Effector memory CD8-positive, alpha-beta T cell (primary cell): Measurements from ENCODE around the gene RECQL5.
"Not testable (repeated sequence)": the region's sequence is repeated elsewhere in the genome, so short reads cannot be mapped to it uniquely, and the experiment has no call there.

Experiments
- ATAC-seq: fragments of 150-1000 bp; cut with Tn5 transposase; replicated peaks from 2 replicates; pipeline ENCODE4 v1.10.0; 2021; ENCODE audit warnings: mild to moderate bottlenecking, moderate library complexity
- DNase-seq, 3 experiments: peaks; one replicate each; pipeline ENCODE4 v3.0.0; 2021
- H3K27ac Mint-ChIP-seq, 2 donors: one replicate each; pipeline ENCODE4 v1.8.0; 2022; ENCODE audit warnings: mild to moderate bottlenecking in 2 of 2, mixed read lengths in 2 of 2, moderate library complexity in 2 of 2
- H3K27me3 Mint-ChIP-seq, 2 donors: one replicate each; pipeline ENCODE4 v1.8.0; 2022; ENCODE audit warnings: mixed read lengths in 2 of 2
- H3K36me3 Mint-ChIP-seq: one replicate; pipeline ENCODE4 v1.8.0; 2022; ENCODE audit warnings: mild to moderate bottlenecking, moderate library complexity, mixed read lengths; ENCODE audit not compliant: insufficient read depth
- H3K4me1 Mint-ChIP-seq, 2 donors: one replicate each; pipeline ENCODE4 v1.8.0; 2022; ENCODE audit warnings: low read depth in 2 of 2, mixed read lengths in 2 of 2
- H3K4me3 Mint-ChIP-seq, 2 donors: one replicate each; pipeline ENCODE4 v1.8.0; 2022; ENCODE audit warnings: mild to moderate bottlenecking in 2 of 2, mixed read lengths in 2 of 2, moderate library complexity in 2 of 2
- H3K9me3 Mint-ChIP-seq, 2 donors: one replicate each; pipeline ENCODE4 v1.8.0; 2022; ENCODE audit warnings: mixed read lengths in 2 of 2

RECQL5 gene

GRCh38 chr17:75605790-75606189, 61.2 kb downstream of the RECQL5 start:
- H3K4me1 Mint-ChIP-seq: peaks cover 0 to 5% of the 10 kb centered on the region in 2 donors
- H3K27ac Mint-ChIP-seq: no peak overlapping the region
- ATAC-seq (no peak), DNase-seq (no peak)
- no peaks in the 10 kb centered on the region for H3K36me3 Mint-ChIP-seq
- H3K4me3 Mint-ChIP-seq: no peak overlapping the region
- no peaks in the 10 kb centered on the region for H3K9me3 Mint-ChIP-seq
- H3K27me3 Mint-ChIP-seq: no peaks in the 10 kb centered on the region

GRCh38 chr17:75604034-75604695, 62.8 kb downstream of the RECQL5 start:
- H3K27ac Mint-ChIP-seq: no peak overlapping the region
- DNase-seq (no peak), ATAC-seq (peak; percentile 73)
- no peaks in the 10 kb centered on the region for H3K36me3 Mint-ChIP-seq
- H3K27me3 Mint-ChIP-seq: no peaks in the 10 kb centered on the region
- peaks cover 0 to 5% of the 10 kb centered on the region in 2 donors for H3K4me1 Mint-ChIP-seq
- no peaks in the 10 kb centered on the region for H3K9me3 Mint-ChIP-seq
- no peak overlapping the region for H3K4me3 Mint-ChIP-seq

- H3K4me3 Mint-ChIP-seq: no peak overlapping the region
- H3K4me1 Mint-ChIP-seq: peaks cover 0 to 5% of the 10 kb centered on the region in 2 donors
- H3K36me3 Mint-ChIP-seq: no peaks in the 10 kb centered on the region
- DNase-seq (no peak), ATAC-seq (no peak)
- H3K27me3 Mint-ChIP-seq: no peaks in the 10 kb centered on the region
- H3K9me3 Mint-ChIP-seq: no peaks in the 10 kb centered on the region
- no peak overlapping the region for H3K27ac Mint-ChIP-seq
Observed at GRCh38 chr17:75603123-75603522, 63.8 kb downstream of the RECQL5 start.

DNA sequence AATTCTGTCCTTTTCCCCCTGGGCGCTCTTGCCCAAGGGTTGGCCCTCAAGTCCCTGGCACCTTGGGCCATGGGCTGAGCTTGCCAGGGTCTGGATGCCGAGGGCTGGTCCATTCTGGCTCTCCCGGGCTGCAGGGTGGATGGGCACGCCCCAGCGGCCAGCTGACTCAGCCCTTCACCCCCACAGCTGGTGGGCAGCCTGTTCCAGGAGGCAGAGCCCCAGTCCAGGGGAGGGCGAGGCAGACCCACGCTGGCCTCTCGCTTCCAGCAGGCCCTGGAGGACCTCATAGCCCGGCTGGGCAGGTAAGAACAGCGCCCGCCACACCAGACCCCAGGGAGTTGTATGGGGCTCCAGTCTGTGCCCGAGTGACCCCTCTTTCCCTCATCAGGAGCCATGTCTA, 64.3 kb downstream of the RECQL5 start:
- H3K4me1 Mint-ChIP-seq: peaks cover 0 to 5% of the 10 kb centered on the region in 2 donors
- DNase-seq (no peak), ATAC-seq (no peak)
- no peaks in the 10 kb centered on the region for H3K36me3 Mint-ChIP-seq
- H3K4me3 Mint-ChIP-seq: no peak overlapping the region
- no peak overlapping the region for H3K27ac Mint-ChIP-seq
- H3K9me3 Mint-ChIP-seq: no peaks in the 10 kb centered on the region
- H3K27me3 Mint-ChIP-seq: no peaks in the 10 kb centered on the region

GRCh38 chr17:75601057-75601987, 65.6 kb downstream of the RECQL5 start:
- Mint-ChIP-seq H3K27me3 (no peaks in the 10 kb centered on the region), H3K4me3 (no peak overlapping the region), H3K27ac (no peak overlapping the region), H3K36me3 (no peaks in the 10 kb centered on the region), H3K4me1 (peaks cover 0 to 5% of the 10 kb centered on the region in 2 donors), H3K9me3 (no peaks in the 10 kb centered on the region)
- DNase-seq (peak; percentile 59 to 62 (median 60)), ATAC-seq (peak; percentile 84)

GRCh38 chr17:75596320-75597087, 70.5 kb downstream of the RECQL5 start:
- DNase-seq (no peak), ATAC-seq (no peak)
- peaks cover 0 to 2% of the 10 kb centered on the region in 2 donors for H3K4me1 Mint-ChIP-seq
- H3K9me3 Mint-ChIP-seq: no peaks in the 10 kb centered on the region
- H3K4me3 Mint-ChIP-seq: no peak overlapping the region
- H3K27me3 Mint-ChIP-seq: no peaks in the 10 kb centered on the region
- H3K36me3 Mint-ChIP-seq: no peaks in the 10 kb centered on the region
- no peak overlapping the region for H3K27ac Mint-ChIP-seq

DNA sequence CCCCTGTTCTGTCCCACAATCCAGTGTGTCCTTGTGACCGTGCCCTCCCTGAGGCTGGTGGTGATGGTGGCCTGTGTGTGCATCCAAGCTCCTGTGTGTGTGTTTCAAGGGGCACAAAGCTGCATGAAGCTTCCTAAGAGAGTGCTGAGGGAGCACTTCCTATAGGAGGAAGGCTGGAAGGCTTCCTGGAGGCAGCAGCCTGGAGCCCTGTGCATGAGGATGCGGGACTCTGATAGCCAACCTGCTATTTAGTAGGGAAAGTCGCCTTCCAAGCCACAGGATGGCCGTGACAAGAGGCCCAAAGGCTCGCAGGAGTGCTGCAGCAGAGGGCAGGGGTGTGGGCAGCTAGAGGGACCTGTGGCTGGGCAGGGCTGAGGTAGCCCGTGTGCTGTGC, 71.0 kb downstream of the RECQL5 start:
- ATAC-seq: no peak
- Mint-ChIP-seq H3K27ac (no peak overlapping the region), H3K27me3 (no peaks in the 10 kb centered on the region), H3K4me3 (no peak overlapping the region), H3K9me3 (no peaks in the 10 kb centered on the region), H3K36me3 (no peaks in the 10 kb centered on the region), H3K4me1 (peaks cover 2 to 5% of the 10 kb centered on the region in 2 donors)
- DNase-seq: no peak

DNA sequence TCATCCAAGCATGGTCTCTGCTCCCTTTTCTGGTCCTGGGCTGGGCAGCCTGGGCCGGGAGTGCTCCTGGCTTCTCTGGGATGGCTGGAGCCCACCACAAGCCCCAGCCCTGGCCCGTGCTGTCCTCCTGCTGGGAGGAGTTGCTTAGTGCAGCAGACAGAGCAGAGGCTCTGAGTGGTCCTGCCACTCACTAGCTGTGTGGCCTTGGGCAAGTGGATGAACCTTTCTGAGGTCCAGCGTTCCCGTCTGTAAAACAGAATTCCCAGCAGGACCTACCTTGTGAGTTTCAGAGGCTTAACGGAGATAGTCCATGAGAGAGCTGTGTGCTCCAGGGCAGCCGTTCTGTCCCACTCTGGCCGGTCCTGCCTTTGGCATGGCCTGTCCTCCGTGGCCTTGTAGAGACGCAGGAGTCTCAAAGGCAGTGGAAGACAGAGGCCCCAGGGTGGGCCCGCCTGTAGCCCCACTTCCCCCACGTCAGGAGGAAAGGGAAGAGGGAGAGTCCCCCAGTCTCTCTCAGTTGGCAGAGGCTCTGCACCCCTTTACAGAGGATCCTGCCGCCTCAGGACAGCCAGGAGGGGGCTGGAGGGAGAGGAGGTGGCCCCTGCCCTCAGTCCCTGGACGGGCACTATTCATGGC, 71.6 kb downstream of the RECQL5 start:
- H3K9me3 Mint-ChIP-seq: no peaks in the 10 kb centered on the region
- H3K4me1 Mint-ChIP-seq: peaks cover 3 to 9% of the 10 kb centered on the region in 2 donors
- H3K36me3 Mint-ChIP-seq: no peaks in the 10 kb centered on the region
- DNase-seq (no peak), ATAC-seq (no peak)
- no peak overlapping the region for H3K27ac Mint-ChIP-seq
- no peaks in the 10 kb centered on the region for H3K27me3 Mint-ChIP-seq
- no peak overlapping the region for H3K4me3 Mint-ChIP-seq

DNA sequence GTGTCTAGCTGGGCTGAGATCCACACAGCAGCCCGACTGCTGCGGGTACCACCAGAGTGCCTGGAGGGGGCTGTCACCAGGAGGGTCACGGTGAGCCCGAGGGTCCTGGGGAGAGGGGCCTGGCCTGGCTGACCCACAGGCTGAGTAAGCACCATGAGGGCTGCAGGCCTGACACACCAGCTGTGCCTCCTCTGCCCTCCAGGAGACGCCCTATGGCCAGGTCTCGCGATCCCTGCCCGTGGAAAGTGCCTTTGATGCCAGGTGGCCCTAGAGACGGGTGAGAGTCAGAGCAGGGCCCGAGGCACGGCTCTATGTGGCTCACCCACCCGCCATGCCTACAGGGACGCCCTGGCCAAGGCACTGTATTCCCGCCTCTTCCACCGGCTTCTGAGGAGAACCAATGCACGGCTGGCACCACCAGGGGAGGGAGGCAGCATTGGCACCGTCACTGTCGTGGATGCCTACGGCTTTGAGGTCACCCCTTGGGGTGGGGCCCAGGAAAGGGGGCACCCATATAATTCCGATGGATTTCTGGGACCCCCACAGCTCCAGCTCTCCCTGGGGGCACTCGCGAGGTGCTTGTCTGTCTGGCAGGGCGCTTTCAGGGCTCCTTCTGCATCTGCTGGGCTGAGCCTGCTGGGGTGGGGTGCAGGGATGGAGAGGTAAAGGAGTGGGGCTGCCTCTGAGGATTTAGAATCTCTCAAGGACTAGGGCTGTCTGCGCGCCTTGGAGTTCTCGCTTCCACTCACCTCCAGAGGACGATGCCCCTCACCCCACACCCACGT, 72.3 kb downstream of the RECQL5 start:
- ATAC-seq: no peak
- no peaks in the 10 kb centered on the region for H3K9me3 Mint-ChIP-seq
- no peaks in the 10 kb centered on the region for H3K27me3 Mint-ChIP-seq
- no peak for DNase-seq
- peaks cover 3% of the 10 kb centered on the region for H3K36me3 Mint-ChIP-seq
- H3K4me3 Mint-ChIP-seq: no peak overlapping the region
- H3K4me1 Mint-ChIP-seq: peaks cover 3 to 9% of the 10 kb centered on the region in 2 donors
- no peak overlapping the region for H3K27ac Mint-ChIP-seq

DNA sequence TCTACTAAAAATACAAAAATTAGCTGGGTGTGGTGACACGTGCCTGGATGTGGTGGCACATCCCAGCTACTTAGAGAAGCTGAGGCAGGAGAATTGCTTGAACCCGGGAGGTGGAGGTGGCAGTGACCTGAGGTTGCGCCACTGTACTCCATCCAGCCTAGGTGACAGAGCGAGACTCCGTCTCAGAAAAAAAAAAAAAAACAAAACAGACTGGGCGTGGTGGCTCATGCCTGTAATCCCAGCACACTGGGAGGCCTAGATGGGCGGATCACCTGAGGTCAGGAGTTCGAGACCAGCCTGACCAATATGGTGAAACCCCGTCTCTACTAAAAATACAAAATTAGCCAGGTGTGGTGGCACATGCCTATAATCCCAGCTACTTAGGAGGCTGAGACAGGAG, 73.5 kb downstream of the RECQL5 start:
- not testable (repeated sequence) for H3K27ac Mint-ChIP-seq, H3K9me3 Mint-ChIP-seq, H3K4me1 Mint-ChIP-seq, H3K36me3 Mint-ChIP-seq, DNase-seq, H3K27me3 Mint-ChIP-seq, H3K4me3 Mint-ChIP-seq, ATAC-seq

- Mint-ChIP-seq H3K27me3 (no peaks in the 10 kb centered on the region), H3K4me1 (peaks cover 5 to 12% of the 10 kb centered on the region in 2 donors), H3K9me3 (no peaks in the 10 kb centered on the region), H3K27ac (no peak overlapping the region), H3K4me3 (no peak overlapping the region), H3K36me3 (peaks cover 10% of the 10 kb centered on the region)
- ATAC-seq: no peak
- no peak for DNase-seq
Observed at GRCh38 chr17:75592348-75593020, 74.5 kb downstream of the RECQL5 start.

GRCh38 chr17:75591722-75592302, 75.1 kb downstream of the RECQL5 start:
- Mint-ChIP-seq H3K4me1 (peaks cover 5 to 17% of the 10 kb centered on the region in 2 donors), H3K9me3 (no peaks in the 10 kb centered on the region), H3K27ac (no peak overlapping the region), H3K36me3 (peaks cover 10% of the 10 kb centered on the region), H3K27me3 (no peaks in the 10 kb centered on the region), H3K4me3 (no peak overlapping the region)
- ATAC-seq (no peak), DNase-seq (no peak)
